SIG-M5 treated with dmso at 0.1 percent for 504 hours (cell line): ENCODE measurements around the gene JAGN1.
"Not testable (repeated sequence)": the region's sequence is repeated elsewhere in the genome, so short reads cannot be mapped to it uniquely, and the experiment has no call there.

Experiments
- DNase-seq: peaks from one replicate; lab custom pipeline; 2025; ENCODE audit not compliant: unreplicated experiment; lab: John Stamatoyannopoulos, UW

JAGN1 gene

GRCh38 chr3:9916734-9917680 is 26.6 kb downstream of the JAGN1 start, which contains the start of gene IL17RC:
Gene IL17RC, plus strand, starts transcription at chr3:9917098. Its CDS starts 218 bp downstream, at chr3:9917316.
- DNase-seq = peak; percentile 48

- no peak for DNase-seq
Measured at GRCh38 chr3:9917820-9918219, 27.4 kb downstream of the JAGN1 start.

- no peak for DNase-seq
Measured at GRCh38 chr3:9918261-9919038, 28.0 kb downstream of the JAGN1 start.

- DNase-seq = no peak
Measured at GRCh38 chr3:9928158-9928557, 37.7 kb downstream of the JAGN1 start.

GRCh38 chr3:9930804-9931418 is 40.5 kb downstream of the JAGN1 start:
- peak; percentile 16 for DNase-seq

- no peak for DNase-seq
Measured at GRCh38 chr3:9932535-9932842, 42.1 kb downstream of the JAGN1 start.

GRCh38 chr3:9932843-9933560 is 42.6 kb downstream of the JAGN1 start:
- DNase-seq = peak; percentile 87

GRCh38 chr3:9933561-9934234 is 43.3 kb downstream of the JAGN1 start, which contains the start of gene CRELD1:
Gene CRELD1, plus strand, starts transcription at chr3:9933834. Its CDS starts 605 bp downstream, at chr3:9934439.
- DNase-seq = peak; percentile 99

- DNase-seq = no peak
Measured at GRCh38 chr3:9934235-9934621, 43.8 kb downstream of the JAGN1 start.

GRCh38 chr3:9934993-9935392 is 44.6 kb downstream of the JAGN1 start:
- DNase-seq = no peak

GRCh38 chr3:9935966-9936510 is 45.6 kb downstream of the JAGN1 start:
- DNase-seq = no peak

- DNase-seq = no peak
Measured at GRCh38 chr3:9937486-9938238, 47.3 kb downstream of the JAGN1 start.

- DNase-seq = no peak
Measured at GRCh38 chr3:9938966-9939365, 48.6 kb downstream of the JAGN1 start.

- not testable (repeated sequence) for DNase-seq
Measured at GRCh38 chr3:9939906-9940305, 49.5 kb downstream of the JAGN1 start.

- DNase-seq = no peak
Measured at GRCh38 chr3:9940746-9941145, 50.3 kb downstream of the JAGN1 start.

GRCh38 chr3:9942164-9942563 is 51.8 kb downstream of the JAGN1 start:
- DNase-seq = no peak

- no peak for DNase-seq
Measured at GRCh38 chr3:9942934-9943690, 52.7 kb downstream of the JAGN1 start.
